ENCODE results near the gene FAM110A.
"Not testable (repeated sequence)": the region's sequence is repeated elsewhere in the genome, so short reads cannot be mapped to it uniquely, and the experiment has no call there.

FAM110A gene

DNA sequence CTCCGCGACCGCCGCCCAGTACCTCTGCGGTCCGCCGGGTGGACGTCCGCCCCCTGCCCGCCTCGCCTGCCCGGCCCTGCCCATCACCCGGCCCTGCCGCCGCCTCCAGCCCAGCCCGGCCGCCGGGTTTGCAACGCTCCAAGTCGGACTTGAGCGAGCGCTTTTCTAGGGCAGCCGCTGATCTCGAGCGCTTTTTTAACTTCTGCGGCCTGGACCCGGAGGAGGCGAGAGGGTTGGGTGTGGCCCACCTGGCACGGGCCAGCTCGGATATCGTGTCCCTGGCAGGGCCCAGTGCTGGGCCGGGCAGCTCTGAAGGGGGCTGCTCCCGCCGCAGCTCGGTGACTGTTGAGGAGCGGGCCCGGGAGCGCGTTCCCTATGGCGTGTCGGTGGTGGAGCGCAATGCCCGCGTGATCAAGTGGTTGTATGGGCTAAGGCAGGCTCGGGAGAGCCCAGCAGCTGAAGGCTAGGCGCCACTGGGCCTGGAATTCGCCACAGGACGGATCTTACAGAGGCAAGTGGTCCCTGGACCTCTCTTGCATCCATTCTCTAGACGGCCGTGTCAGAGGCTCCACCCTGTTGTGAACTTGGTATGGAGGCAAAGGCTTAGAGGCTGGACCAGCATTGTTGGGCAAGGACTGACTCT, 11.8 kb downstream of the FAM110A start:
- no peak for DNase-seq

- DNase-seq = no peak
These were observed 12.7 kb downstream of the FAM110A start for GRCh38 chr20:845941-846893.

DNA sequence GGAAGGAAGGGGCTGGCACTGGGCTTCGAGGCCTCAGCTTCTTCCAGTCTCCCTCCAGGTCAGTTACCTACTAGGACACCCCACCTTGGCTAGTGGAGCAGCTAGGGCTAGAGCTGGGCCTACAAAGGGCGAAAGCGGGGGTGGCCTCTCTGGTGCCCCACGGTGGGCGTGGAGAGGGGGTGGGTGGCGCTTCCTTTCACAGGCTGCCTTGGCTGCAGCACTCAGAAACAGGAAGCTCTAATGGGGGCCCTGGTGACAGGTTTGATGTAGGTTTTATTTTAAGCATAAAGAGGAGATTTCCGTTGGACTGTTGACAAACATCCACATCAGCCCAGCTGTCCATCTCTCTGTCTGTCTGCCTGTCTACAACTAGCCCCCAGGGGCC, 13.4 kb downstream of the FAM110A start:
- peak in 3 of 5 donors; percentile 43 to 64 (median 51) for DNase-seq

DNA sequence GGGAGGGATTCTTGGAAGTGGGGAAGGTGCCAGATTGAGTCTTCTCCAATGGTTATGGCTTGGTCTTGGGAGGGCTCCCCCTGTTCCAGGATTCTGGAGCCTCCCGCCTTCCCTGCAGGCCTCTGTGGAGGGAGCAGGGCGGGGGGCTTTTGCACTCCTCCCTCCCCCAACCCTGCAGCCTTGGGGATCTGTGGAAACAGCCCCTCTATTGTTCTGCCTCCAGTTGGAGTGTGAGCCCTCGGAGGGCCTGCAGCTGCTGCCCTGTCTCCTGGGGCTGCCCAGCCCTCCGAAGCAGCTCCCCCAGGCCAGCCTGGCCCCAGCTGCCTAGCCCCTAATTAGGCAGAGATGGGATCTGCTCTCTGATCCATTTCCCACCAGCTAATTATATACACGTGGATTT, 14.7 kb downstream of the FAM110A start:
- DNase-seq = no peak

GRCh38 chr20:848731-849130, 15.2 kb downstream of the FAM110A start:
- DNase-seq = not testable (repeated sequence)

GRCh38 chr20:853406-853996, 20.0 kb downstream of the FAM110A start:
- DNase-seq = peak in 1 of 5 donors; percentile 26

DNA sequence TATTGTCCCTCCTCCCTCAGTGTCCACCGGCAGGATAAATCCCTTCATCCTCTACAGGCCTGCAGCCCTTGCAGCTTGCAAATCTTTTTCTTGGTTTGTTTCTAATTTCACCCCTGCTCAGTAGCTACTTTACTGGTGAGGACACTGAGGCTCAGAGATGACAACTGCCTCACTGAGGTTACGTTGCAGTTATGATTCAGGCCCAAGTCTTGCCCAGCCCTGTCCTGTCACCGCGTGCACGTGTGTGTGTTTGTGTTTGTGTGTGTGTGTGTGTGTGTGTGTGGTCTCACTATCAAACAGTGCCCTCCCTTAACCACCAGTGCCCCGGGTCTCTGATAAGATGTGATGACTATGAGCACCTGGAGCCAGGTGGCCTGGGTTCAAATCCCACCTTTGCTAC, 21.1 kb downstream of the FAM110A start:
- DNase-seq = no peak

GRCh38 chr20:855466-856360, 22.2 kb downstream of the FAM110A start:
- DNase-seq = no peak

GRCh38 chr20:856361-856775, 22.9 kb downstream of the FAM110A start:
- DNase-seq = peak in 2 of 5 donors; percentile 30 to 69

GRCh38 chr20:858011-858410, 24.5 kb downstream of the FAM110A start:
- DNase-seq = no peak

- peak in 1 of 5 donors; percentile 77 for DNase-seq
These were observed 26.3 kb downstream of the FAM110A start for GRCh38 chr20:859751-860231.

DNA sequence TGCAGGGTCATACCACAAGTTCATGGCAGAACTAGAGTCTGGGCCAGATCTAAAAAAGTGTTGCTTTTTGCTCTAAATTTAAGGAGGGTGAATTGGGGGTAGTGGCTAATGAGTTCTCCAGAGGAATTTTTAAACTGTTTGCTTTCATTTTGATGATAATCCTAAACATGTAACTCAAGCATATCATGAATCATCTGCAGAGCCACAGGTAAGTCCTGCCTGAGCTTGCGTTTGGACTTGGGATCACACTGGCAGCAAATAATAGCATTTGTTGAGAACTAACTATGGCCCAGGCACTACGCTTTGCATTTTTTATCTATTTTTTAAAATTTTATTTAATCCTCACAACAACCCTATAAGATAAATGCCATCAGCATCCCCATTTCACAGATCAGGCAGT, 27.4 kb downstream of the FAM110A start:
- DNase-seq = no peak

- DNase-seq = no peak
These were observed 31.9 kb downstream of the FAM110A start for GRCh38 chr20:865440-865839.

DNA sequence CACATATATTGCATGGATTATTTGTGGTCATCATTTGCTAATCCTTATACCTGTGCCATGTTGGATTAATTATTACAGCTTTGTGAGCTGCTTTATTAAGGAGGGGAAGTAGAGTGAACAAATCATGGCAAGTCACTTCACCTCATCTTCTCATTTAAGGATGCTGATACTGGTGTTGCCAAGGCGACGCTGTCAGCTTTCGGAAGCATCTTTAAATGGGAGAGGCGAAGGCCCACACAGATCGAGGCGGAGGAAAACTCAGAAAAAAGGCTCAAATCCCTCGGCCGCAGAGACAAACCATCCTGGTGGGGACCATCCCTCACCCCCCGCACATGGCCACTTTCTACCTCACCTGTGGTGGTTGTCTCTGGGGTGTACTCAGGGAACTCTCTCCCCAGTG, 34.8 kb downstream of the FAM110A start:
- no peak for DNase-seq

- DNase-seq = no peak
These were observed 36.1 kb downstream of the FAM110A start for GRCh38 chr20:869606-870005.

GRCh38 chr20:870758-871157, 37.2 kb downstream of the FAM110A start:
- no peak for DNase-seq

DNA sequence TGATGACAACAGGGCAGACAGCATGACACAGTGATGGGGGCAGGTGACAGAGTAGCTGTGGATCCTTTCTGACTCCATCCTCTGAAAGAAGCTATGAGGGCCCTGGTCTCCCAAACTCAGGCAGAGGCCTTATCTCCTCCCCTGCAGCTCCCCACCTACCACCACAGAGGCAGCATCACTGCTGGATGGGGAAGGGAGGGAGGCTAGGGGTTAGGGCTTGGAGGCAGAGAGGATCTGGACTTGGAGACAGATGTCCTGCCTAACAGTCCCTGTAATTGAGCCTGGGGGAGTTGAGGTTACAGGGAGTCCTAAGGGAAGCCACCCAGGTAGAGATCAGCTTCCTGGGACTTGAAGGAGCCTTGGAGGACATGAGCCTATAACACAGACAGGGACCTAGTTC, 37.9 kb downstream of the FAM110A start:
- no peak for DNase-seq

DNA sequence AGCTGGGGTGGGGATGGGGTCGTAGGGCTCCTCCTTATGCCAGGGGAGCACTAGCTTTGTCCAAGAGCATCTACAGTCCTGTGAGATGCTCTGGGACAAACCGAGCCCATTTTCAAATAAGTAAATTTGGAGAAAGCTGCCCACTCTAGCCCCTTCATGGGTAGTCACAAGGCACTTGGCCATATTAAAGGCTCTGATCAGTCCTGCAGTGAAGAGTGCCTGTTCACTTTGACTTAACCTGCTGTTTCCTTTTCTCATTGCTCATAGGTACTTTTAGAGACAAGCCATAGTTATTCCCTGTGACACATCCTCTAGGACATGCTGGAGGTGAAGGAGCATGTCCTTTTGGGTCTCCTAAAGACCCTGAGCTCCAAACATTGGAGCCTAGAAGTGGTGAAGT, 38.4 kb downstream of the FAM110A start:
- no peak for DNase-seq

DNA sequence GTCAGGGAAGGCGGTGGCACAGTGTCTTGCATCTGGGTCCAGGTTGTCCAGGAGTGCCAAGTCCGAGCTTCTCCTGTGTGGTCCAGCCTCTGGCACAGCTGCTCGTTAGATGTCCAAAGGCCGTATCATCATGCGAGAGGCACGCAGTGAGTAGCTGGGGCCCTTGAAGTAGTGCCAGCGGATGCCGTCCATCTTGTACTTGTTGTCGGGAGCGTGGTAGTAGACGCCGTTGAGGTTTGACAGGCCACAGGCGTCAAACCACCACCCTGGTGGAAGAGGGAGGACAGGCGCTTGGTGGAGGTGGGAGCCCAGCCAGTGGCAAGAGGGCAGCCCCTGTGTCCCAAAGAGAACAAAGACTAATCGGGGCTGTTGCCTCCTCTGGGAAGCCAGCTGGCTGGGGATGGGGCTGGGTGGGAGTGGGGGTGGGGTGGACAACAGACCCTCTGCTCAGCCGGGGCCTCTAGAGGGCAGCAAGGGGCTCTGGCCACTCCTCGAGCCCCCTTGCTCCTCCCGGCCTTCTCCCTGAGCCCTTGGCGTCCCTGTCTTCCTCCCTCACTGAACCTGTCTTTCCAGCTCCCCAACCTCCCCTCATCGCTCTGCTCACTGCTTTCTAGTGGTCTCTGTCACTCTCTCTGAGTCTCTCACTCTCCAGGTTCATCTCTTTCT, 39.5 kb downstream of the FAM110A start:
- DNase-seq = no peak

GRCh38 chr20:873875-874607, 40.5 kb downstream of the FAM110A start:
- no peak for DNase-seq

- no peak for DNase-seq
These were observed 41.6 kb downstream of the FAM110A start for GRCh38 chr20:875115-875514.

Data from T-helper 1 cell (primary cell).